ENCODE results near the gene CSH2.
"Not testable (repeated sequence)": the region's sequence is repeated elsewhere in the genome, so short reads cannot be mapped to it uniquely, and the experiment has no call there.

CSH2 gene

DNA sequence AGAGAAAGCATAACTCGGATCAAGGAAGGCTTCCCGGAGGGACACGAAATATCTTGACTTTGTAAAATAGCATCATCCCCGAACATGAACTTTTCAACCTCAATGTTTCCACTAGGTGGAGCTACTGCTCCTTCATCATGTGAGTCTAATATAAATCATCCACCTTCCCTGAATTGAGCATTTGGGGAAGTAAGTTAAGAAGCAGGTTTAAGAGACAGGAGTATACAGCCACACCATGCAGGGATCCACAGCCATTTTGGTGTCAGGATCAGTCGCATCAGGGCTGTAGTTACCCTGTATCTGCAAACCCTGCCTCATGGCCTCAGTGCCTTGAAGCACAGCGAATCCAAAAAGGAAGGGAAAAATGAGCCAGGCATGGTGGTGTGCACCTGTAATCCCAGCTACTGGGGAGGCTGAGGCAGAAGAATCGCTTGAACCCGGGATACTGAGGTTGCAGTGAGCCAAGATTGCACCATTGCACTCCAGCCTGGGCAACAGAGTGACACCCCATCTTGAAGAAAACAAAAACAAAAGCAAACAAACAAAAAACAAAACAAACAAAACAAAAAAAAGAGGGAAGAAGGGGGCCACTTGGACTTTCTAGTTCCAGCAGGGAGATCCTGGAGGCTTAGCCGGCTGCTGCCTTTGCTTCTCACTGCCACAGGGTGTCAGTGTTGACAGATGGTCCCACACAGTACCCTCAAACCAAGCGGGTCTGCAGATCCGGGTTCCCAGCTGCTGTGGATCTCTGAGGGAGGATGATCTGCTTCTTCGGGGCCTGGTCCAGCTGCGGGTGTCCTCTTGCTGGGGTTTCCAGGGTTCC lies 15.8 kb upstream of the CSH2 start:
- not testable (repeated sequence) for H3K36me3 ChIP-seq (ENCODE audit: control insufficient read depth in 2 of 2, insufficient read depth in 1 of 2, low read length in 2 of 2); H3K4me1 ChIP-seq (ENCODE audit: control insufficient read depth, insufficient read depth, low read length); H3K4me3 ChIP-seq (ENCODE audit: low read depth, low read length); H3K9me3 ChIP-seq (ENCODE audit: control insufficient read depth, insufficient read depth, low read depth, low read length); H3K27ac ChIP-seq (ENCODE audit: extremely low read depth, low read depth, low read length)
- peak; percentile 39 for TF ChIP-seq ZNF654 (tag by site-specific recombination; IDR thresholded peaks at IDR 0.05; ENCODE audit: low read depth)
- TF ChIP-seq CTCF (tag by site-specific recombination; IDR thresholded peaks at IDR 0.05) = peak; percentile 48; the same call in 1 of the 2 replicates
- 0 out of 2 replicates have a peak, but pooled peaks have one; percentile 34 for TF ChIP-seq ZNF2 (tag by site-specific recombination; IDR thresholded peaks at IDR 0.05)
- ChIA-PET POLR2A (interaction anchor here (0.8 kb wide), 1 partner anchor 257 kb away, joined by 4 read pairs; no protein-coding TSS in a partner anchor), CTCF (interaction anchor here (0.7 to 2.6 kb wide), 12 partner anchors 9 to 394 kb away, joined by 3 to 16 read pairs (median 4); partner anchors contain the start of gene CSHL1)

- CTCF ChIA-PET; H3K36me3 ChIP-seq (ENCODE audit: control insufficient read depth in 2 of 2, insufficient read depth in 1 of 2, low read length in 2 of 2); H3K4me3 ChIP-seq (ENCODE audit: low read depth, low read length); H3K9me3 ChIP-seq (ENCODE audit: control insufficient read depth, insufficient read depth, low read depth, low read length); POLR2A ChIA-PET; H3K27ac ChIP-seq (ENCODE audit: extremely low read depth, low read depth, low read length); H3K4me1 ChIP-seq (ENCODE audit: control insufficient read depth, insufficient read depth, low read length): not testable (repeated sequence)
These were observed 11.6 kb upstream of the CSH2 start for GRCh38 chr17:63885119-63885518.

GRCh38 chr17:63882626-63883126 lies 9.2 kb upstream of the CSH2 start:
- not testable (repeated sequence) for H3K36me3 ChIP-seq (ENCODE audit: control insufficient read depth in 2 of 2, insufficient read depth in 1 of 2, low read length in 2 of 2)

DNA sequence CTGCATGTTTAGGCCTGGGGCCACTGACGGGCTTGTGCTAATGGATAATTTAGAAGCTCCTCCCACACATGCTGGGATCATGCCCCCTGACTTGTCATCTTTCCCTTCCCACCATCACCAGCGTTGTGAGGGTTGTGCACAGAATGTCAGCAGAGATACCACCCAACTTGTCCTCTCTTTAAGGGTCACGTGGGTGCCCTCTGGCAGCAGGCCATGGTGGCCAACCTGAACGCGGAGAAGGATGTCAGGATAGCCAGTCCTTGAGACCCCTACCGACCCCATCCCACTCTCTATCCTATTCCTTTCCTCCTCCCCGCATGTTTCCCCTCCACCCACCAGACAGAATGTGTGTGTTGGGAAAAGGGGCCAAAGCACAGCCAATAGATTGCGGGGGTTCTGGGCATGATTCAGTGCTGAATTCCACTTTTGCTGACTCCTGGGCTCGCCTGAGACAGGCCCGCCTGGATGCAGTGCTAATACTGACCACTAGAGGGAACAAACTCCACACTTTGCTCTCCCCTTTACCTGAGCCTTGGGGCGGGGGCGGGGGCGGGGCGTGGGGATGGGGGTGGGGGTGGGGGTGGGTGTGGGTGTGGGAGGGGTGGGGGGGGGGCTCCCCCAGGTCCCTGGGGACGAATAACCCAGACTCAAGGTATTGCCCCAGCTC lies 8.6 kb upstream of the CSH2 start, which contains the start of gene GH2:
Gene GH2, minus strand, starts transcription at position 10 of the 667 bp plus-strand sequence. CDS start 143 bp downstream, outside the sequence.
- H3K4me3 ChIP-seq (ENCODE audit: low read depth, low read length) = no peak within 1 kb of the TSS
- H3K36me3 ChIP-seq (ENCODE audit: control insufficient read depth in 2 of 2, insufficient read depth in 1 of 2, low read length in 2 of 2) = no peaks in the 10 kb centered on the region
- H3K9me3 ChIP-seq (ENCODE audit: control insufficient read depth, insufficient read depth, low read depth, low read length) = no peaks in the 10 kb centered on the region
- POLR2A ChIA-PET = no interaction called here
- no peak within 1 kb of the TSS for H3K27ac ChIP-seq (ENCODE audit: extremely low read depth, low read depth, low read length)
- no peaks in the 10 kb centered on the region for H3K4me1 ChIP-seq (ENCODE audit: control insufficient read depth, insufficient read depth, low read length)
- TF ChIP-seq ZBTB20 (tag by site-specific recombination; IDR thresholded peaks at IDR 0.05) (no peak), EGR2 (tag by site-specific recombination; IDR thresholded peaks at IDR 0.05; ENCODE audit: low read depth) (0 out of 2 replicates have a peak, but pooled peaks have one; percentile 25), ZFHX2 (tag by site-specific recombination; conservative IDR thresholded peaks at IDR 0.05) (peak; percentile 30)
- CTCF ChIA-PET = interaction anchor here (0.7 to 2.9 kb wide), 6 partner anchors 12 to 33 kb away, joined by 3 to 10 read pairs (median 6); no protein-coding TSS in a partner anchor

More at GRCh38 chr17:63882626-63883126, 9.2 kb upstream of the CSH2 start:
- CTCF ChIA-PET = interaction anchor here (0.6 to 2.9 kb wide), 8 partner anchors 13 to 64 kb away, joined by 3 to 10 read pairs (median 5); partner anchors contain the start of gene CSHL1
- POLR2A ChIA-PET = interaction anchor here (1.6 kb wide), 1 partner anchor 39 kb away, joined by 4 read pairs; no protein-coding TSS in a partner anchor
- H3K27ac ChIP-seq (ENCODE audit: extremely low read depth, low read depth, low read length); H3K4me3 ChIP-seq (ENCODE audit: low read depth, low read length); H3K4me1 ChIP-seq (ENCODE audit: control insufficient read depth, insufficient read depth, low read length); H3K9me3 ChIP-seq (ENCODE audit: control insufficient read depth, insufficient read depth, low read depth, low read length): not testable (repeated sequence)

- POLR2A ChIA-PET; H3K4me3 ChIP-seq (ENCODE audit: low read depth, low read length); H3K4me1 ChIP-seq (ENCODE audit: control insufficient read depth, insufficient read depth, low read length); H3K36me3 ChIP-seq (ENCODE audit: control insufficient read depth in 2 of 2, insufficient read depth in 1 of 2, low read length in 2 of 2); H3K27ac ChIP-seq (ENCODE audit: extremely low read depth, low read depth, low read length); H3K9me3 ChIP-seq (ENCODE audit: control insufficient read depth, insufficient read depth, low read depth, low read length): not testable (repeated sequence)
- CTCF ChIA-PET = interaction anchor here (0.9 to 2.9 kb wide), 5 partner anchors 9 to 33 kb away, joined by 3 to 10 read pairs (median 3); no protein-coding TSS in a partner anchor
These were observed 7.9 kb upstream of the CSH2 start for GRCh38 chr17:63881337-63881736.

Data from HEK293 (cell line).